GM23338 (cell line): Measurements from ENCODE around the gene GLTP. TPM values are rescaled to one million over a fixed set of nuclear protein-coding genes. Genes with fewer than 3 reads are reported as not detected.

Source experiments
- ATAC-seq: fragments of 200-7000 bp; cut with Tn5 transposase; 3 replicates; pipeline ENCODE4 v1.9.1; 2020
- DNase-seq: peaks from one replicate; pipeline ENCODE4 v3.0.0-alpha.2; 2015; ENCODE audit warnings: low spot score
- H2AFZ ChIP-seq: fragments of 200-600 bp; sonication (generic); 2 replicates; pipeline ENCODE4 v1.8.0; 2016; ENCODE audit warnings: antibody characterized with exemption, mild to moderate bottlenecking, moderate library complexity
- H3F3A ChIP-seq: fragments of 200-600 bp; sonication (generic); replicated peaks from 2 replicates; pipeline ENCODE4 v1.8.0; 2017; ENCODE audit warnings: antibody characterized with exemption, mixed run types, low read depth
- H3K27ac ChIP-seq: fragments of 200-600 bp; sonication (generic); 2 replicates; pipeline ENCODE4 v1.6.1; 2016; ENCODE audit warnings: low read depth
- H3K27me3 ChIP-seq: fragments of 200-600 bp; sonication (generic); 2 replicates; pipeline ENCODE4 v1.8.0; 2016; ENCODE audit warnings: mild to moderate bottlenecking, mixed run types, moderate library complexity; ENCODE audit not compliant: insufficient read depth
- H3K36me3 ChIP-seq: fragments of 200-600 bp; sonication (generic); 2 replicates; pipeline ENCODE4 v1.8.0; 2016; ENCODE audit warnings: mild to moderate bottlenecking; ENCODE audit not compliant: insufficient read depth
- H3K4me1 ChIP-seq: fragments of 200-600 bp; sonication (generic); 2 replicates; pipeline ENCODE4 v1.8.0; 2016; ENCODE audit warnings: mild to moderate bottlenecking, moderate library complexity; ENCODE audit not compliant: insufficient read depth
- H3K4me2 ChIP-seq: fragments of 200-600 bp; sonication (generic); 2 replicates; pipeline ENCODE4 v1.7.1; 2017; ENCODE audit warnings: mixed run types
- H3K4me3 ChIP-seq: fragments of 200-600 bp; sonication (generic); 2 replicates; pipeline ENCODE4 v1.6.1; 2016; ENCODE audit warnings: mixed run types
- H3K79me2 ChIP-seq: fragments of 200-600 bp; sonication (generic); replicated peaks from 2 replicates; pipeline ENCODE4 v1.8.0; 2017; ENCODE audit warnings: mild to moderate bottlenecking; ENCODE audit not compliant: insufficient read depth
- H3K9me2 ChIP-seq: fragments of 200-600 bp; sonication (generic); 2 replicates; pipeline ENCODE4 v1.8.0; 2017; ENCODE audit not compliant: insufficient read depth
- H4K20me1 ChIP-seq: fragments of 200-600 bp; sonication (generic); replicated peaks from 2 replicates; pipeline ENCODE4 v1.8.0; 2017; ENCODE audit warnings: mild to moderate bottlenecking; ENCODE audit not compliant: insufficient read depth
- H3K27ac Mint-ChIP-seq: 2 replicates; pipeline ENCODE4 v1.8.0; 2020; ENCODE audit warnings: inconsistent platforms, mild to moderate bottlenecking, moderate library complexity, mixed read lengths
- H3K27me3 Mint-ChIP-seq: 3 replicates; pipeline ENCODE4 v1.8.0; 2022; ENCODE audit warnings: low read depth, mild to moderate bottlenecking, moderate library complexity, mixed read lengths, inconsistent platforms; ENCODE audit not compliant: insufficient read depth, poor library complexity
- H3K36me3 Mint-ChIP-seq: 3 replicates; pipeline ENCODE4 v1.8.0; 2021; ENCODE audit warnings: low read depth, mild to moderate bottlenecking, inconsistent platforms, moderate library complexity, mixed read lengths
- H3K4me1 Mint-ChIP-seq: 3 replicates; pipeline ENCODE4 v1.8.0; 2020; ENCODE audit warnings: mild to moderate bottlenecking, inconsistent platforms, mixed read lengths
- H3K4me3 Mint-ChIP-seq: 3 replicates; pipeline ENCODE4 v1.8.0; 2021; ENCODE audit warnings: moderate library complexity, mild to moderate bottlenecking, inconsistent platforms, mixed read lengths
- H3K9me3 Mint-ChIP-seq: 3 replicates; pipeline ENCODE4 v1.8.0; 2020; ENCODE audit warnings: moderate library complexity, mild to moderate bottlenecking, inconsistent platforms, mixed read lengths
- CREB1 ChIP-seq: fragments of 250-450 bp; sonication (Bioruptor Pico); IDR thresholded peaks from 2 replicates; pipeline ENCODE4 v1.5.0; 2020; ENCODE audit warnings: low read depth, mild to moderate bottlenecking, moderate library complexity
- ETS1 ChIP-seq: IDR thresholded peaks from 2 replicates; pipeline ENCODE4 v1.6.1; 2016; ENCODE audit warnings: antibody characterized with exemption
- EZH2 ChIP-seq: fragments of 200-600 bp; sonication (generic); IDR thresholded peaks from one replicate; pipeline ENCODE4 v1.8.0; 2017; ENCODE audit warnings: antibody characterized with exemption, mild to moderate bottlenecking, low read depth; ENCODE audit not compliant: unreplicated experiment
- EZH2phosphoT487 ChIP-seq: fragments of 200-600 bp; sonication (generic); IDR thresholded peaks from one replicate; pipeline ENCODE4 v1.8.1; 2018; ENCODE audit warnings: antibody characterized with exemption; ENCODE audit not compliant: unreplicated experiment
- NANOG ChIP-seq: IDR thresholded peaks from 2 replicates; pipeline ENCODE4 v1.6.1; 2016; ENCODE audit warnings: antibody characterized with exemption, borderline replicate concordance
- POLR2AphosphoS5 ChIP-seq: IDR thresholded peaks from 2 replicates; pipeline ENCODE4 v1.6.1; 2016; ENCODE audit warnings: antibody characterized with exemption, low read depth
- REST ChIP-seq: IDR thresholded peaks from one replicate; pipeline ENCODE4 v1.6.1; 2018; ENCODE audit warnings: antibody characterized with exemption; ENCODE audit not compliant: unreplicated experiment
- STAT1 ChIP-seq: IDR thresholded peaks from one replicate; pipeline ENCODE4 v1.6.1; 2016; ENCODE audit warnings: antibody characterized with exemption; ENCODE audit not compliant: unreplicated experiment
- ZNF114 ChIP-seq: fragments of 250-450 bp; sonication (Bioruptor Pico); IDR thresholded peaks from 2 replicates; pipeline ENCODE4 v1.5.0; 2020; ENCODE audit warnings: mild to moderate bottlenecking, moderate library complexity
- ZNF331 ChIP-seq: fragments of 250-450 bp; sonication (Bioruptor Pico); IDR thresholded peaks from 2 replicates; pipeline ENCODE4 v1.5.0; 2020; ENCODE audit warnings: low read depth, mild to moderate bottlenecking, moderate library complexity
- polyA plus RNA-seq: library from polyadenylated mRNA; unstranded; fragments of >200 nt; fragmentation: Nextera tagmentation; extraction: Ambion mirVana; gene quantifications from 2 replicates; pipeline ENCODE4 v1.2.1, GENCODE V29; 2016
- total RNA-seq: library from RNA; depleted of rRNA; stranded (reverse); fragments of >200 nt; shearing (Covaris generic); gene quantifications from 2 replicates; pipeline ENCODE4 v1.2.3, GENCODE V29; 2014
- TF ChIP-seq, protein P1 (sequence below), 2 experiments: fragments of 200-600 bp in 1 of 2; sonication (generic) in 1 of 2; conservative IDR thresholded peaks; 2 replicates each; pipeline versions ENCODE4 v1.5.1 to v1.6.1; 2016 to 2017; ENCODE audit warnings: antibody characterized with exemption in 2 of 2, low read depth in 2 of 2, mild to moderate bottlenecking in 2 of 2, moderate library complexity in 1 of 2

GLTP gene
- total and polyA plus RNA-seq, 2 experiments from 2014 or later: 26.5 to 30.2 TPM

DNA sequence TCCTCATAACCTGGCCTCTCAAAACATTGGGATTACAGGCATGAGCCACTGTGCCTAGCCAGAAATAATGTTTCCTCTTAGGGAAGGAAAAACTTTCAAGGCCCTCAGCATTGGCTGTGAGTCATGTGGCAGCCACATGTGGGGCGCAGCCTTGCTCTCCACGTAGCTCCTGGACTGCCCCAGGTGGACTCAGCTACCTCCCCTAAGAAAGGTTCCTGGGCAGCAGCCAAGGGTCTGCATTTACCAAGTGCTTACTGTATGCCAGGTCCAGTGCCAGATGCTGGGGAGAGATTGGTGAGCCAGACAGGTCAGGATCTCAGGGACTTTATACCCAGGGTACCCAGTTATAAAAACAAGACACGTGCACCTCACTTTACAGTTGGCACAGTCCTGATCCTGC lies 43.4 kb downstream of the GLTP start (continued):
- no peak for TF ChIP-seq REST
- TF ChIP-seq NANOG: no peak
- no peak for TF ChIP-seq ZNF331 (CRISPR knock-in tag)
- TF ChIP-seq EZH2phosphoT487: no peak
- TF ChIP-seq EZH2: no peak
- no peak for TF ChIP-seq CREB1
- no peak for TF ChIP-seq POLR2AphosphoS5
- TF ChIP-seq ETS1: no peak
- TF ChIP-seq, protein P1, sequence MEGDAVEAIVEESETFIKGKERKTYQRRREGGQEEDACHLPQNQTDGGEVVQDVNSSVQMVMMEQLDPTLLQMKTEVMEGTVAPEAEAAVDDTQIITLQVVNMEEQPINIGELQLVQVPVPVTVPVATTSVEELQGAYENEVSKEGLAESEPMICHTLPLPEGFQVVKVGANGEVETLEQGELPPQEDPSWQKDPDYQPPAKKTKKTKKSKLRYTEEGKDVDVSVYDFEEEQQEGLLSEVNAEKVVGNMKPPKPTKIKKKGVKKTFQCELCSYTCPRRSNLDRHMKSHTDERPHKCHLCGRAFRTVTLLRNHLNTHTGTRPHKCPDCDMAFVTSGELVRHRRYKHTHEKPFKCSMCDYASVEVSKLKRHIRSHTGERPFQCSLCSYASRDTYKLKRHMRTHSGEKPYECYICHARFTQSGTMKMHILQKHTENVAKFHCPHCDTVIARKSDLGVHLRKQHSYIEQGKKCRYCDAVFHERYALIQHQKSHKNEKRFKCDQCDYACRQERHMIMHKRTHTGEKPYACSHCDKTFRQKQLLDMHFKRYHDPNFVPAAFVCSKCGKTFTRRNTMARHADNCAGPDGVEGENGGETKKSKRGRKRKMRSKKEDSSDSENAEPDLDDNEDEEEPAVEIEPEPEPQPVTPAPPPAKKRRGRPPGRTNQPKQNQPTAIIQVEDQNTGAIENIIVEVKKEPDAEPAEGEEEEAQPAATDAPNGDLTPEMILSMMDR (conservative IDR thresholded peaks at IDR 0.05; ENCODE audit: low read depth in 2 of 2): no peak
- no peak for TF ChIP-seq ZNF114 (CRISPR knock-in tag)

DNA sequence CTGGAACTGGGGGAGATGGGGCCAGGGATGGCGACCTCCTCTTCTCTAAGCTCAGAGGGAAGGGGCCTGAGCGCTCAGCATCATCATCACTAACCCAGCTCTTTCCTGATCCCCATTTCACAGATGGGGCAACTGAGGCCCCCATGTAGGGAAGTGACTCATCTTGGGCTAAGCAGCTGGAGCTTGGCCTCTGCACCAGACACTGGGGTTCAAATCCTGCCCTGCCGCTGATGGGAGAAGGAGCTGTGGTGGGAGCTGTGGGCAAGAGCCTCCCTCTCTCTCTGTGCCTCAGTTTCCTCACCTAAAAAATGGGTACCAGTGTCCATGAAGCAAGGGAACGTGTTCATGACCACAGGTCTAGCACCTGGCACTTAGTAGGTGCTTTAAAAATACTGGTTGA lies 44.5 kb downstream of the GLTP start:
- no peaks in the 10 kb centered on the region for H3K27me3 ChIP-seq
- H3K9me2 ChIP-seq: no peaks in the 10 kb centered on the region
- no peak overlapping the region for H3K4me3 Mint-ChIP-seq
- no peaks in the 10 kb centered on the region for H3K36me3 Mint-ChIP-seq
- H3K4me1 Mint-ChIP-seq: peaks cover 15% of the 10 kb centered on the region
- H3K27ac Mint-ChIP-seq: no peak overlapping the region
- H3K27ac ChIP-seq: no peak overlapping the region
- H2AFZ ChIP-seq: no peak overlapping the region
- no peaks in the 10 kb centered on the region; the same call in 2 of the 3 replicates for H3K9me3 Mint-ChIP-seq
- peaks cover 16% of the 10 kb centered on the region for H3K27me3 Mint-ChIP-seq
- H4K20me1 ChIP-seq: no peaks in the 10 kb centered on the region
- H3K4me3 ChIP-seq: no peak overlapping the region
- H3K36me3 ChIP-seq: no peaks in the 10 kb centered on the region
- H3K79me2 ChIP-seq: no peaks in the 10 kb centered on the region
- no peak overlapping the region for H3K4me2 ChIP-seq
- no peak for DNase-seq
- ATAC-seq: no peak
- no peaks in the 10 kb centered on the region; the same call in 1 of the 2 replicates for H3K4me1 ChIP-seq
- H3F3A ChIP-seq: no peaks in the 10 kb centered on the region
- TF ChIP-seq, protein P1 (conservative IDR thresholded peaks at IDR 0.05; ENCODE audit: low read depth in 2 of 2): no peak
- TF ChIP-seq ETS1 (no peak), CREB1 (no peak), STAT1 (no peak), EZH2phosphoT487 (no peak), NANOG (no peak)
